Common myeloid progenitor, CD34-positive (primary cell): ENCODE measurements around the gene WDFY1.
A peak's percentile ranks its signal among the peaks of the same experiment; 100 is the strongest.

ENCODE experiments used
- CTCF ChIA-PET: fragments of 350-600 bp; sonication (Branson Sonifier 250); formaldehyde crosslinking; loops from one replicate; lab custom pipeline; 2021; ENCODE audit warnings: antibody characterized with exemption; lab: Charles Lee
- POLR2A ChIA-PET: fragments of 350-600 bp; sonication (Branson Sonifier 250); formaldehyde crosslinking; loops from one replicate; lab custom pipeline; 2021; ENCODE audit warnings: antibody characterized with exemption; lab: Charles Lee
- DNase-seq, 3 donors: peaks; one replicate each; pipeline versions ENCODE4 v3.0.0 to v3.0.0-alpha.2; 2013
- H3K27ac ChIP-seq, 2 experiments: 1 replicate in 1 of 2; 2 replicates in 1 of 2; pipeline ENCODE4 v1.7.0; 2013; ENCODE audit warnings: inconsistent platforms in 2 of 2, low read length in 2 of 2, mild to moderate bottlenecking in 2 of 2, low read depth in 1 of 2, moderate library complexity in 1 of 2; ENCODE audit not compliant: severe bottlenecking in 2 of 2, insufficient read depth in 1 of 2, poor library complexity in 1 of 2
- H3K27me3 ChIP-seq, 5 experiments: replicated peaks in 2 of 5; 1 replicate in 3 of 5; 2 replicates in 2 of 5; pipeline versions ENCODE4 v1.6.1 to v1.7.0; 2013; ENCODE audit warnings: low read length in 4 of 5, mild to moderate bottlenecking in 2 of 5, moderate library complexity in 2 of 5, inconsistent platforms in 1 of 5; ENCODE audit not compliant: insufficient read depth in 5 of 5, control insufficient read depth in 4 of 5
- H3K36me3 ChIP-seq, 4 experiments: 1 replicate in 2 of 4; 2 replicates in 2 of 4; pipeline versions ENCODE4 v1.6.1 to v1.7.0; 2013; ENCODE audit warnings: low read length in 3 of 4, control low read depth in 1 of 4, mild to moderate bottlenecking in 1 of 4; ENCODE audit not compliant: control insufficient read depth in 4 of 4, insufficient read depth in 4 of 4
- H3K4me1 ChIP-seq, 4 experiments: 1 replicate in 3 of 4; 2 replicates in 1 of 4; pipeline versions ENCODE4 v1.6.1 to v1.7.1; 2013; ENCODE audit warnings: low read length in 3 of 4, mild to moderate bottlenecking in 3 of 4, control low read depth in 1 of 4, inconsistent platforms in 1 of 4, moderate library complexity in 1 of 4; ENCODE audit not compliant: control insufficient read depth in 4 of 4, insufficient read depth in 4 of 4; ENCODE audit errors: control extremely low read depth in 1 of 4
- H3K4me3 ChIP-seq, 7 experiments: 1 replicate in 4 of 7; 2 replicates in 3 of 7; pipeline versions ENCODE4 v1.5.1 to v1.7.0; 2013; ENCODE audit warnings: mild to moderate bottlenecking in 7 of 7, low read length in 6 of 7, moderate library complexity in 6 of 7, inconsistent platforms in 2 of 7, low read depth in 2 of 7, control low read depth in 1 of 7; ENCODE audit not compliant: insufficient read depth in 4 of 7, control insufficient read depth in 1 of 7; ENCODE audit errors: extremely low read depth in 1 of 7
- H3K9me3 ChIP-seq, 5 experiments: 1 replicate in 4 of 5; 2 replicates in 1 of 5; pipeline versions ENCODE4 v1.6.1 to v1.7.1; 2013; ENCODE audit warnings: low read length in 4 of 5, mild to moderate bottlenecking in 2 of 5, inconsistent platforms in 1 of 5, low read depth in 1 of 5, moderate library complexity in 1 of 5; ENCODE audit not compliant: control insufficient read depth in 4 of 5, insufficient read depth in 2 of 5; ENCODE audit errors: control extremely low read depth in 1 of 5
- WGBS: methylation state at CpG from one replicate; pipeline ENCODE4 v1.1.5; 2013; ENCODE audit not compliant: insufficient coverage; 5-methylcytosine and 5-hydroxymethylcytosine counted together

WDFY1 gene

GRCh38 chr2:223959688-223960087 lies 14.6 kb upstream of the WDFY1 start:
- Histone ChIP-seq H3K36me3 (peaks cover 6 to 31% (median 18%) of the 10 kb centered on the region in 4 experiments), H3K4me3 (peak overlapping the region in 4 of 7 experiments; percentile 12 to 56 (median 19)), H3K4me1 (peaks cover 28 to 49% (median 36%) of the 10 kb centered on the region in 4 experiments), H3K27ac (peak overlapping the region; percentile 43 to 52), H3K27me3 (no peaks in the 10 kb centered on the region), H3K9me3 (no peaks in the 10 kb centered on the region)
- ChIA-PET POLR2A (no interaction called here), CTCF (interaction anchor here (1.1 kb wide), 1 partner anchor 11 kb away, joined by 4 read pairs; no protein-coding TSS in a partner anchor)
- peak in 2 of 3 donors; percentile 50 to 61 for DNase-seq
- 16% methylated on average over 4 of the region's 5 CpGs for WGBS

DNA sequence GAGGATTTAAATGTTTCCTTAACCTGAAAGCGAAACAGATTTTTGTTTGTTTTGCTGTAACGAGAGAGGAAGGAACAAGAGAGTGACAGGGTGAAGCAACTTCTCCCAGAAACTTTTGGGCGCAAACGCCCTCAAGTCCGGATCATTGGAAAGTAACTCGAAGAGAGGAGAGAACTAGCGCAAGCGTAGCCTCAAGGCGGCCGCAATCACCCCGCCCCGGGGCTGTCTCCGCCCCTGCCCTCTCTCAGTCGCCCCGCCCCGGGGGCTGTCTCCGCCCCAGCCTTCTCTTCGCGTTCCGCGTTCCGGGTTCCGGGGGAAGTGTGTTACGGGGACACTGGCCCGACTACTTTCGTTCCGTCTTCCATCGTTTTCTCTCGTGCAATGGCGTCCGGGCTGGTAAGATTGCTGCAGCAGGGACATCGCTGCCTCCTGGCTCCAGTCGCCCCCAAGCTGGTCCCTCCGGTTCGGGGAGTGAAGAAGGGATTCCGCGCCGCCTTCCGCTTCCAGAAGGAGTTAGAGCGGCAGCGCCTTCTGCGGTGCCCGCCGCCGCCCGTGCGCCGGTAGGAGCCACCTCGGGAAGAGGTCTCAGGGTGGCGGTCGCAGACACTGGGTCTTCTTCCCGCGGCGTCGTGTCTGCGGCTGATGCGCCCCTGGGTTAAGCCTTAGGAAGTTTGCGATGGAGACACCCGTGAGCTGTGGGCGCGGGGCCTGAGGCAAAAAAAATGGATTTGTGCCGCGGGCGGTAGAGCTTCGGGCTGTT lies 12.1 kb upstream of the WDFY1 start, which contains the start of gene MRPL44:
MRPL44 (plus strand) TSS at position 372 of the 760 bp plus-strand sequence; CDS start at position 382, 10 bp downstream.
- peak; percentile 94 to 97 (median 95) for DNase-seq
- Histone ChIP-seq H3K27ac (peak within 1 kb of the TSS; percentile 69 to 86), H3K4me3 (peak within 1 kb of the TSS; percentile 93 to 99 (median 97)), H3K9me3 (no peaks in the 10 kb centered on the region), H3K27me3 (no peaks in the 10 kb centered on the region), H3K36me3 (peaks cover 2 to 20% (median 10%) of the 10 kb centered on the region in 4 experiments), H3K4me1 (peaks cover 28 to 49% (median 36%) of the 10 kb centered on the region in 4 experiments)
- WGBS, result under 1% methylated on average over 62 of the region's 65 CpGs
- CTCF ChIA-PET, result interaction anchor here (0.7 to 2.0 kb wide), 8 partner anchors 8 to 36 kb away, joined by 3 to 9 read pairs (median 4); no protein-coding TSS in a partner anchor
- POLR2A ChIA-PET, result interaction anchor here (1.5 kb wide), 2 partner anchors 11 to 13 kb away, joined by 3 to 4 read pairs; partner anchors contain the start of gene WDFY1

GRCh38 chr2:223956300-223956699 lies 11.2 kb upstream of the WDFY1 start:
- peak overlapping the region in 1 of 2 experiments; percentile 86 for H3K27ac ChIP-seq
- H3K36me3 ChIP-seq, result peaks cover 0 to 13% (median 8%) of the 10 kb centered on the region in 4 experiments
- no peaks in the 10 kb centered on the region for H3K9me3 ChIP-seq
- POLR2A ChIA-PET, result interaction anchor here (1.5 kb wide), 1 partner anchor 12 kb away, joined by 4 read pairs; the partner anchor contains the start of gene WDFY1
- WGBS, result 84% methylated on average over 4 of the region's 4 CpGs
- peak overlapping the region in 2 of 7 experiments; percentile 93 to 95 for H3K4me3 ChIP-seq
- no peaks in the 10 kb centered on the region for H3K27me3 ChIP-seq
- peaks cover 28 to 45% (median 34%) of the 10 kb centered on the region in 4 experiments for H3K4me1 ChIP-seq
- no peak for DNase-seq
- CTCF ChIA-PET, result interaction anchor here (1.4 to 2.9 kb wide), 2 partner anchors 11 to 13 kb away, joined by 3 to 17 read pairs; partner anchors contain the start of gene WDFY1

DNA sequence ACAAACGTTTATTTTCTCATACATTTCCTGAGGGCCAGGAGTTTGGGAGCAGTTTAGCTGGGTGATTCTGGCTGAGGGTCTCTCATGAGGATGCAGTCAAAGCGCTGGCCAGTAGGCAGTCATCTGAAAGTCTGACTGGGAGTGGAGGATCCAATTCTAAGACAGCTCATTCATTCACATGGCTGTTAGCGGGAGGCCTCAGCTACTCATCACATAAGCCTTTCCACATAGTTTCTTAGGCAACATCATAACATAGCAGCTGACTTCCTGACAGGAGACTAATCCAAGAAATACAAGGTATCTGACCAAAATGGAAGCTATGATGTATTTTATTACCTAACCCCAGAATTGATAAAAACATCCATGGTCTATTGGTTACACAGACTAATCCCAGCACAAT lies 9.3 kb upstream of the WDFY1 start:
- Histone ChIP-seq H3K27me3 (no peaks in the 10 kb centered on the region), H3K4me3 (no peak overlapping the region), H3K36me3 (no peaks in the 10 kb centered on the region), H3K9me3 (no peaks in the 10 kb centered on the region), H3K4me1 (peaks cover 19 to 27% (median 22%) of the 10 kb centered on the region in 4 experiments), H3K27ac (no peak overlapping the region)
- no peak for DNase-seq
- ChIA-PET CTCF (interaction anchor here (1.6 to 2.9 kb wide), 2 partner anchors 9 to 16 kb away, joined by 6 to 17 read pairs; partner anchors contain the start of gene WDFY1), POLR2A (no interaction called here)
- 90% methylated on average over 2 of the region's 3 CpGs for WGBS

GRCh38 chr2:223952280-223952968 lies 7.3 kb upstream of the WDFY1 start:
- POLR2A ChIA-PET, result interaction anchor here (0.7 kb wide), 1 partner anchor 9 kb away, joined by 3 read pairs; no protein-coding TSS in a partner anchor
- DNase-seq, result no peak
- no peaks in the 10 kb centered on the region for H3K27me3 ChIP-seq
- 100% methylated on average over 3 of the region's 6 CpGs for WGBS
- peaks cover 6 to 10% (median 10%) of the 10 kb centered on the region in 4 experiments for H3K4me1 ChIP-seq
- H3K36me3 ChIP-seq, result no peaks in the 10 kb centered on the region
- CTCF ChIA-PET, result no interaction called here
- H3K9me3 ChIP-seq, result no peaks in the 10 kb centered on the region
- H3K4me3 ChIP-seq, result no peak overlapping the region
- no peak overlapping the region for H3K27ac ChIP-seq

- Histone ChIP-seq H3K36me3 (no peaks in the 10 kb centered on the region), H3K27ac (no peak overlapping the region), H3K9me3 (no peaks in the 10 kb centered on the region), H3K27me3 (no peaks in the 10 kb centered on the region), H3K4me1 (peaks cover 0 to 3% (median 1%) of the 10 kb centered on the region in 4 experiments), H3K4me3 (no peak overlapping the region)
- POLR2A ChIA-PET, result no interaction called here
- 100% methylated on average over 2 of the region's 3 CpGs for WGBS
- no peak for DNase-seq
- CTCF ChIA-PET, result interaction anchor here (0.6 to 0.8 kb wide), 2 partner anchors 18 to 170 kb away, joined by 3 read pairs; no protein-coding TSS in a partner anchor
Measured at GRCh38 chr2:223950448-223951347, 5.6 kb upstream of the WDFY1 start.
